ENCODE measurements around the gene ZRANB3.
"Not testable (repeated sequence)": the region's sequence is repeated elsewhere in the genome, so short reads cannot be mapped to it uniquely, and the experiment has no call there.

ZRANB3 gene

GRCh38 chr2:135121016-135121657 lies 409.9 kb downstream of the ZRANB3 start:
- no peak for DNase-seq (ENCODE audit: low spot score)

GRCh38 chr2:135119582-135119981 lies 411.4 kb downstream of the ZRANB3 start:
- DNase-seq (ENCODE audit: low spot score), result no peak

- DNase-seq (ENCODE audit: low spot score), result no peak
Observed at GRCh38 chr2:135113322-135113721, 417.7 kb downstream of the ZRANB3 start.

GRCh38 chr2:135105513-135106316 lies 425.3 kb downstream of the ZRANB3 start:
- not testable (repeated sequence) for DNase-seq (ENCODE audit: low spot score)

GRCh38 chr2:135103843-135104242 lies 427.2 kb downstream of the ZRANB3 start:
- DNase-seq (ENCODE audit: low spot score), result no peak

- no peak for DNase-seq (ENCODE audit: low spot score)
Observed at GRCh38 chr2:135099802-135100483, 431.1 kb downstream of the ZRANB3 start.

- DNase-seq (ENCODE audit: low spot score), result no peak
Observed at GRCh38 chr2:135097532-135098231, 433.3 kb downstream of the ZRANB3 start.

GRCh38 chr2:135096665-135097446 lies 434.2 kb downstream of the ZRANB3 start:
- no peak for DNase-seq (ENCODE audit: low spot score)

GRCh38 chr2:135095591-135095990 lies 435.4 kb downstream of the ZRANB3 start:
- DNase-seq (ENCODE audit: low spot score), result no peak

GRCh38 chr2:135094508-135094907 lies 436.5 kb downstream of the ZRANB3 start:
- no peak for DNase-seq (ENCODE audit: low spot score)

GRCh38 chr2:135093670-135094330 lies 437.2 kb downstream of the ZRANB3 start:
- DNase-seq (ENCODE audit: low spot score), result no peak

- DNase-seq (ENCODE audit: low spot score), result no peak
Observed at GRCh38 chr2:135093193-135093592, 437.8 kb downstream of the ZRANB3 start.

- no peak for DNase-seq (ENCODE audit: low spot score)
Observed at GRCh38 chr2:135091681-135092080, 439.3 kb downstream of the ZRANB3 start.

- not testable (repeated sequence) for DNase-seq (ENCODE audit: low spot score)
Observed at GRCh38 chr2:135089597-135089996, 441.4 kb downstream of the ZRANB3 start.

Measured in CD4-positive, alpha-beta T cell treated with Interleukin-6 at 100 ng/mL for 8 hours (primary cell).